DND-41 (cell line): ENCODE data around the gene DPH6.

ENCODE experiments used
- CTCF ChIP-seq: IDR thresholded peaks from 2 replicates; pipeline ENCODE4 v1.5.1; 2012; ENCODE audit warnings: borderline replicate concordance, low read length, moderate library complexity, mild to moderate bottlenecking; ENCODE audit not compliant: poor library complexity, severe bottlenecking; ENCODE audit errors: extremely low read depth
- EZH2 ChIP-seq: IDR thresholded peaks from 3 replicates; pipeline ENCODE4 v1.6.1; 2012; ENCODE audit warnings: borderline replicate concordance, low read depth, mild to moderate bottlenecking, moderate library complexity, low read length, inconsistent platforms; ENCODE audit not compliant: severe bottlenecking

DNA sequence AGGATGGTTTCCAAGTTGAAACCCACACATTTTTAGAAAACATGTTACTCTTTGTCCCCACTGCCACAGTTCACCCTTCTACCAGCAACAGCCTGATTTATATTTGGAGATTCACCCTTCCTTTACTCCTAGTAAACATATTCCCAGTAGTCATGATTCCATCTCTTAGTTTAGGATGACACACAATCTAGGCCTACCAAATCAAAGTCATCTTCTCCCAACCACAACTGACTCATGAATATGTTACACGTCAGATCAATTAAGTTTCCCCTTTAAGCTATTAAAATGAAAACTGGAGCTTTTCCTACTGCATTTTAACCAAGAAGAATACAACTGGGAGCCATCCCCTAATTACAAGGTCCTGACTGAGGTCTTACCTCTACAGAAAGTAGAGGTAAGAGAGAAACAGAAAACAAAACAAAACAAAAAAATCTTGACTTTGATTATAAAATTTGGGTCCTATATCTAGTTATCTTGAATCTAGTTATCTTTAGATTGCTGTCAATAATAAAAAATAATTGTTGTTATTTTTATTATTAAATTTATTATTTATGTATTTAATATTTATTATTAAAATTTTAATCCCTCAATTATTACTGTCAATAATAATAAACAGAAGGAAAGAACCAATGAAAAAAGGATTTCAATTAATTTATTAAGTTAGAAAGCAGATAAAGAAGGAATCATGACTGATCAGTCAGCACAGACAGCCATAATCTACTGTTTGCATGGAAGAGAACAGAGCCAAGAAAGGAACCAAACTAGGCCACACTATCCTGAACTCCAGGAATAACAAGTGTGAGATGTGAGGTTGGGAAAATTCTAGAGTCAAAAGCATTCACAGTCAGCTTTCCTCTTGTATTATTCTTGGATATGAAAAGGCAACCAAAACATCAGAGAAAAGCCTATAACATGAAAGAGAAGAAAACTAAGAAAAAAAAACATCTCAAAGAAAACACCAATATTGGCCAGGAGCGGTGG is 12.5 kb downstream of the DPH6 start:
- TF ChIP-seq EZH2 (no peak), CTCF (no peak)
